CMK (cell line): ENCODE data around the gene TMEM116.

Source experiments
- DNase-seq: peaks from one replicate; pipeline ENCODE4 v3.0.0-alpha.2; 2010; ENCODE audit warnings: low read depth

TMEM116 gene

GRCh38 chr12:111893287-111893686 is 119.7 kb downstream of the TMEM116 start:
- no peak for DNase-seq

GRCh38 chr12:111887926-111888745 is 124.8 kb downstream of the TMEM116 start:
- DNase-seq: no peak

- no peak for DNase-seq
Observed at GRCh38 chr12:111886662-111887545, 126.1 kb downstream of the TMEM116 start.

GRCh38 chr12:111881716-111882115 is 131.2 kb downstream of the TMEM116 start:
- no peak for DNase-seq
